ENCODE measurements around the gene RPS28.
"Not testable (repeated sequence)": the region's sequence is repeated elsewhere in the genome, so short reads cannot be mapped to it uniquely, and the experiment has no call there.

The RPS28 gene

GRCh38 chr19:8342684-8343482, 21.6 kb downstream of the RPS28 start, which contains the start of gene KANK3:
Gene KANK3, minus strand, starts transcription at chr19:8343262. Its CDS starts 5,434 bp downstream, at chr19:8337828.
- DNase-seq: peak; percentile 97

DNA sequence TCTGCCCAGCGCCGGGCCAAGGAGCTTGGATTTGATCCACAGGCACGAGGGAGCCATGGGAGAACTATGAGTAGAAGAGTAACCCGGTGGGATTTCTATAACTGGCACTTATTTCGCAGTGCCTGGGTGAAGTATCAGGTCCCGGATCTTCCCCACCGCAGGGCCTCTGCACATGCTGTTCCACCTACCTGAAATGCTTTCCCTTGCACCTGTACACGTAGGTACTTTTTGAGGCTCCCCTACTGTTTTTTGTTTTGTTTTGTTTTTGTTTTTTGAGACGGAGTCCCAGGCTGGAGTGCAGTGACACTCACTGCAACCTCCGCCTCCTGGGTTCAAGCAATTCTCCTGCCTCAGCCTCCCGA, 22.2 kb downstream of the RPS28 start:
- DNase-seq: no peak

GRCh38 chr19:8349629-8350372, 28.5 kb downstream of the RPS28 start:
- not testable (repeated sequence) for DNase-seq

GRCh38 chr19:8352134-8352827, 31.0 kb downstream of the RPS28 start:
- no peak for DNase-seq

DNA sequence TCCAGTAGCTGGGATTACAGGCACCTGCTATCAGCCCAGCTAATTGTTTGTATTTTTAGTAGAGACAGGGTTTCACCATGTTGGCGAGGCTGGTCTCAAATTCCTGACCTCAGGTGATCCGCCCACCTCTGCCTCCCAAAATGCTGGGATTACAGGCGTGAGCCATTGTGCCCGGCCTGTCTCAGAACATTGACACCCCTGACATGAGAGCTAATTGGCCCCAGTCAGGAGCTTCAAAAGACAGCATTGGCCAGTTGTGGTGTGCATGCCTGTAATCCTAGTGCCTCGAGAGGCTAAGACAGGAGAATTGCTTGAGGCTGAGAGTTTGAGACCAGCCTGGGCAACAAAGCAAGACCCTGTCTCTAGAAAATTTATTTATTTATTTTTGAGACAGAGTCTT, 31.5 kb downstream of the RPS28 start:
- not testable (repeated sequence) for DNase-seq

DNA sequence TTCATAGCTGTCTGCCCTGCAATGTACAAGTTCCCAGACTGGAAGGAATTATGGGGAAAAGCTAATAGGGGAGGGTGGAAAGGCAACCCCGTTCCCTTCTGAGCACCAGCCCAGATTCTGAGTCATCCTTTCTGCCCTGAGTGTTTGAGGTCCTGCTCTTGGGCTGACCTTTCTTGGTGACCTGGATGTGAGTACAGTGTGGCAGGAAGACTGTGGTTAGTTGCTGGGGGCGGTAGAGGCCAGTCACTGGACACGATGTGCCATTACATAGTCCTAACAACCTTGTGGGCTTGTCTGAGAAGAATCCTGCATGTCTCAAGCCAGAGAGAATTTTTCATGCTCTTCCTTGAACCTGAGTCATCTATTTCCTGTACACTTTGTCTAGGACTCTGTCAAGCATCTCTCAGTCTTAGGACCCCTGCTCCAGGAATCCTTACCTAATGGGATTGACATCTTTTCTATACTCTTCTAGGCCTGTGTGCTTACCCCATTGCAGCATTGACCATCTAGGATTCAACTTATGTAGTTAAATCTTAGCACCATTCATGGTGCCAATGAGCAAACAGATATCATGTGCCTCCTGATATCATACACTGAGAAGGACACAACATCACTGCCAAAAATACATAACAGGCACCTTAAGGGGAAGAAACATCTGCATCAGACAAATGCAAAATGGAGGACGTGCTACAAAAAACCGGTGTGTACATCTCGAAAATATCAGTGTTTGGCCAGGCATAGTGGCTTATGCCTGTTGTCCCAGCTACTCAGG, 34.5 kb downstream of the RPS28 start:
- no peak for DNase-seq

GRCh38 chr19:8357007-8357521, 35.8 kb downstream of the RPS28 start:
- no peak for DNase-seq

GRCh38 chr19:8358948-8359347, 37.7 kb downstream of the RPS28 start:
- DNase-seq: no peak

DNA sequence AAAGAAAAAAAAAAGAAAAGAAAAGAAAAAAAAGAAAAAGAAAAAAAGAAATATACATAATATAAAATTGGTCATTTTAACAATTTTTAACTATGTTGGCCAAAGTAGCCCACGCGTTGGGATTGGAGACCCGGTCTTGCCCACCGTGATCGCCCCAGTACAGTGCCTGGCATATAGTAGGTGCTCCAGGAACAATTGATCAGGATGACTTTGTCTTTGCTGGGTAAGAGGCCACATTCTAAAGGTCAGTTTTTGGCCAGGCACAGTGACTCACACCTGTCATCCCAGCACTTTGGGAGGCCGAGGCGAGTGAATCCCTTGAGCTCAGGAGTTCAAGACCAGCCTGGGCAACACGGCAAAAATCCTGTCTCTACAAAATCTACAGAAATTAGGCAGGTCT, 38.9 kb downstream of the RPS28 start:
- DNase-seq: no peak

DNA sequence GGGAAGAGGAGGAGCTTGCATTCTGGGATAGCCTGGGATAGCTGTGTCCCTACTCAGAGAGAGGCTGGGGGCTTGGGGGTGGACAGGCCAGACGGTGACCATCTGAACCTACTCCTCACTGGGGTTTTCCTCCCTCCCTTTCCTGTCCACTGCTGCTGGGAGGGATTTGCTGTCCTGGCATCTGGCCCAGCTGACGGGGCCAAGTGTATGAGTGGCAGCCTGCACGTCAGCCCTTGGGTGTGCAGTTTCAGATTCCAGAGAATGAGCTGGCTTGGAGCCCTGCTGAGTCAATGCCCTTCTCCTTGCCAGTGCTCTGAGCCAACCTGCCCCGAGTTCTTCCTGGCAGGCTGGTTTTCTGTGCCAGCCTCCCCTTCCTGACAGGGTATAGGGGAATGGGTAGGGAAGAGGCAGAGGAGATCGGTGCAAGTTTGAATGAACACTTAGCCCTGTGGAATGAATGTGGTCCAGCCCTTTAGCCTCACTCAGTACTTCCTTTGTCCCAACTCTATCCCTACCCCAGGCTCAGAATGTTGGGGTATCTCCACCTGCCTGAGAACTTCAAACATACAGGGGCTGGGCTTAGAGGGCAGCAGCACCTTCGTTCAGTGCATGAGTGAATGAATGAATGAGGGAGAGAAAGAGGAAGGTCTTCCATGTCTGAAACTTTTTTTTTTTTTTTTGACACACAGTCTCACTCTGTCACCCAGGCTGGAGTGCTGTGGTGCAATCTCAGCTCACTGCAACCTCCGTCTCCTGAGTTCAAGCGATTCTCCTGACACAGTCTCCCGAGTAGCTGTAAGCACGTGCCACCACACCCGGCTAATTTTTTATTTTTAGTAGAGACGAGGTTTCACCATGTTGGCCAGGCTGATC, 40.9 kb downstream of the RPS28 start:
- peak; percentile 83 for DNase-seq

DNA sequence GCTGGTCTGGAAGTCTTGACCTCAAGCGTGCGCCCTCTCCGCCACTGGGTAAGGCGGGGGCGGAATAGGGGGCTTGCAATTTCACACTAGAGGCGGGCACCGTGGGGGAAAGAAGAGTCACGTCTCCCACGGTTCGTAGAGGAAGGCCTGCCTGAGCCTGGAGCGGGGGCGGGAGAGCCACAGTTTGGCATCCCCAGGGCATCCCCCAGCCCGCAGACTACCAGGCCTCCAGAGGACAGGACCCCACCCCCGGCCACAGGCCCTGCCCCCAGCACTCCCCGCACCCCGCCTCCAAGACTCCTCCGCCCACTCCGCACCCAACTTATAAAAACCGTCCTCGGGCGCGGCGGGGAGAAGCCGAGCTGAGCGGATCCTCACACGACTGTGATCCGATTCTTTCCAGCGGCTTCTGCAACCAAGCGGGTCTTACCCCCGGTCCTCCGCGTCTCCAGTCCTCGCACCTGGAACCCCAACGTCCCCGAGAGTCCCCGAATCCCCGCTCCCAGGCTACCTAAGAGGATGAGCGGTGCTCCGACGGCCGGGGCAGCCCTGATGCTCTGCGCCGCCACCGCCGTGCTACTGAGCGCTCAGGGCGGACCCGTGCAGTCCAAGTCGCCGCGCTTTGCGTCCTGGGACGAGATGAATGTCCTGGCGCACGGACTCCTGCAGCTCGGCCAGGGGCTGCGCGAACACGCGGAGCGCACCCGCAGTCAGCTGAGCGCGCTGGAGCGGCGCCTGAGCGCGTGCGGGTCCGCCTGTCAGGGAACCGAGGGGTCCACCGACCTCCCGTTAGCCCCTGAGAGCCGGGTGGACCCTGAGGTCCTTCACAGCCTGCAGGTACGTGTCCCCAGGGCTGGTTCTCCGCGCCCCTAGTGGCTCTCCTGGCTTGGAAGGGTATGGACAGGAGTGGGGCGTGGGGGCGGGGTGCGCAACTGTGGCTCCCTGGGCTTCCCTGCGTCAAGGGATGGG, 42.8 kb downstream of the RPS28 start, which contains the start of gene ANGPTL4:
TSS of gene ANGPTL4 (plus strand) at position 353 of the 969 bp plus-strand sequence. CDS start at position 520, 167 bp downstream.
- peak; percentile 74 for DNase-seq

DNA sequence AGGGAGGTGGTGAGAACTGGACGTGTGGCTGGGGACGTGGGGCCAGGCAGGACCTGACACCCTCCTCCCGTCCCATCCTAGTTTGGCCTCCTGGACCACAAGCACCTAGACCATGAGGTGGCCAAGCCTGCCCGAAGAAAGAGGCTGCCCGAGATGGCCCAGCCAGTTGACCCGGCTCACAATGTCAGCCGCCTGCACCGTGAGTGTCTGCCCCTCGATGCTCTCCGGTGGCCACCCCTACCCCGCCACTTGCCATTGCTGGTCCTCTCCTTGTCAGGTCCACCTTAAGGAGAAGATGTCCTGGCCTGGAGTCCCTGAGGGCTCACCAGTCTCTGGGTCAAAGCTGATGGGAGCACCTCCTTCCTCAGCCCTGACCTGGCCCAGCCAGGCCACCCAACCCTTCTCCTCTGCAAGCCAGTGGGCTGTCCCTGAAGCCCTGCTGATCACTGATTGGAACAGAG, 44.9 kb downstream of the RPS28 start:
- DNase-seq: no peak

- DNase-seq: no peak
These were observed 45.6 kb downstream of the RPS28 start for GRCh38 chr19:8366961-8367326.

GRCh38 chr19:8367327-8368001, 46.2 kb downstream of the RPS28 start:
- no peak for DNase-seq

DNA sequence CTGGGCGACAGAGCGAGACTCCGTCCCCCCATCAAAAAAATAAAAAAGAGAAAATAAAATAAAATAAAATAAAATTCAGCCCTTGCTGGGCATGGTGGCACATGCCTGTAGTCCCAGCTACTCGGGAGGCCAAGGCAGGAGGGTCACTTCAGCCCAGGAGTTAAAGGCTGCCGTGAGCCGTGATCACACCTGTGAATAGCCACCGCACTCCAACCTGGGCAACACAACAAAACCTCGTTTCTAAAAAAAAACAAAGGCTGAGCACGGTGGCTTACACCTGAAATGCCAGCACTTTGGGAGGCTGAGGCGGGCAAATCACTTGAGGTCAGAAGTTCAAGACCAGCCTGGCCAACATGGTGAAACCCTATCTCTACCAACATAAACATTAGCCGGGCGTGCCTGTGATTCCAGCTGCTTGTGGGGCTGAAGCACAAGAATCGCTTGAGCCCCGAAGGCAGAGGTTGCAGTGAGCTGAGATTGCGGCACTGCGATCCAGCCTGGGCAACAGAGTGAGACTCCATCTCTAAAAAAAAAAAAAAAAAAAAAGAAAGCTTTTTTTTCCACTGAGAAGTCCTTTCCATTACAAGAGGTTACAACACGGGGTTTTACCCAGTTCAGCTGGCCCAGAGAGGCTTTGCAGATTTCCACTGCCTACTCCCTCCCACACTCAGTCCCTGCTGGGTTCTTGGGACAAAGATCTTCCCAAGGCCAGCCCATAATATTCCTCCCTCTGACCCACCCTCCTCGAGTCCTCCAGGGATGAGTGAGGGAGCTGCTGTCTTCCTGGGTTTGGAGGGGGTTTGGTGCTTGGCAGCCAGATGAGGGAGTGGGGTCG, 49.1 kb downstream of the RPS28 start:
- DNase-seq: peak; percentile 37

- peak; percentile 93 for DNase-seq
These were observed 49.9 kb downstream of the RPS28 start for GRCh38 chr19:8371011-8371804.

Data from hematopoietic multipotent progenitor cell treated with erythropoietin and hydrocortisone succinate and interleukin-3 and kit ligand, for 6 days (in vitro differentiated cells).